Transverse colon (tissue), 4 donors: ENCODE data around the gene MTHFD1L. TPM values are rescaled to one million over a fixed set of nuclear protein-coding genes. Genes with fewer than 3 reads are reported as not detected.
"Not testable (repeated sequence)": the region's sequence is repeated elsewhere in the genome, so short reads cannot be mapped to it uniquely, and the experiment has no call there.

Source experiments
- DNase-seq: peaks from one replicate; pipeline ENCODE4 v3.0.0-alpha.2; 2019
- H3K27ac ChIP-seq, 4 donors: fragments of 200-600 bp; sonication (generic); 2 replicates each; pipeline ENCODE4 v1.5.1; 2016 to 2018; ENCODE audit warnings: inconsistent platforms in 4 of 4
- H3K27me3 ChIP-seq: fragments of 200-600 bp; sonication (generic); 2 replicates; pipeline ENCODE4 v1.5.1; 2017; ENCODE audit warnings: inconsistent platforms
- H3K36me3 ChIP-seq, 4 donors: fragments of 200-600 bp; sonication (generic); 2 replicates each; pipeline ENCODE4 v1.5.1; 2017 to 2019; ENCODE audit warnings: inconsistent platforms in 4 of 4
- H3K4me1 ChIP-seq, 4 donors: fragments of 200-600 bp; sonication (generic); 2 replicates each; pipeline ENCODE4 v1.5.1; 2017 to 2020; ENCODE audit warnings: inconsistent platforms in 4 of 4
- H3K4me3 ChIP-seq, 4 donors: fragments of 200-600 bp; sonication (generic); 1 replicate in 1 of 4; 2 replicates in 3 of 4; pipeline versions ENCODE4 v1.5.1 to v1.6.1; 2017 to 2019; ENCODE audit warnings: inconsistent platforms in 4 of 4
- H3K9me3 ChIP-seq, 2 donors: fragments of 200-600 bp; sonication (generic); 2 replicates each; pipeline ENCODE4 v1.5.1; 2017 to 2019; ENCODE audit warnings: inconsistent platforms in 2 of 2
- CTCF ChIP-seq, 5 experiments: fragments of 200-600 bp in 3 of 5; fragments of 450-650 bp in 2 of 5; sonication (generic) in 3 of 5; IDR thresholded peaks; 1 replicate in 2 of 5; 2 replicates in 3 of 5; pipeline ENCODE4 v1.5.1; 2016 to 2017; ENCODE audit warnings: antibody characterized with exemption in 5 of 5, inconsistent platforms in 3 of 5, mild to moderate bottlenecking in 2 of 5, moderate library complexity in 1 of 5
- EP300 ChIP-seq: sonication (generic); formaldehyde crosslinking; IDR thresholded peaks from one replicate; pipeline ENCODE4 v1.6.1; 2017; ENCODE audit warnings: antibody characterized with exemption, low read depth
- POLR2A ChIP-seq: fragments of 450-650 bp; IDR thresholded peaks from one replicate; pipeline ENCODE4 v1.6.1; 2016; ENCODE audit warnings: antibody characterized with exemption, mild to moderate bottlenecking, moderate library complexity
- POLR2AphosphoS5 ChIP-seq, 3 donors: sonication (generic); formaldehyde crosslinking; IDR thresholded peaks; one replicate each; pipeline ENCODE4 v1.6.1; 2016; ENCODE audit warnings: antibody characterized with exemption in 3 of 3
- WGBS, 2 donors: methylation state at CpG; one replicate each; pipeline ENCODE4 v1.1.5; 2018; ENCODE audit warnings: low coverage in 1 of 2; 5-methylcytosine and 5-hydroxymethylcytosine counted together
- in situ Hi-C, 4 donors: fragments of 200-750 bp; cut with MboI; loops; one replicate each; pipeline versions ENCODE4 v1.15.0 to v1.15.1; 2017; ENCODE audit warnings: low sequenced_read_pairs in 3 of 4, low pct_ligation_motif_present in 1 of 4, low pct_unique_long_range_greater_than_20kb in 1 of 4
- intact Hi-C: fragments of 100-400 bp; cut with DNase I; formaldehyde crosslinking; loops from one replicate; pipeline ENCODE4 v1.15.1; 2023; ENCODE audit warnings: low total_unique reads
- total RNA-seq, 4 donors: library from RNA; depleted of rRNA; stranded (reverse); fragments of >200 nt; gene quantifications; one replicate each; pipeline ENCODE4 v1.1.0, GENCODE V29; 2016

Gene MTHFD1L
- total RNA-seq, 4 donors from 2014 or later, result 0.82 to 10.1 (median 5.4) TPM

DNA sequence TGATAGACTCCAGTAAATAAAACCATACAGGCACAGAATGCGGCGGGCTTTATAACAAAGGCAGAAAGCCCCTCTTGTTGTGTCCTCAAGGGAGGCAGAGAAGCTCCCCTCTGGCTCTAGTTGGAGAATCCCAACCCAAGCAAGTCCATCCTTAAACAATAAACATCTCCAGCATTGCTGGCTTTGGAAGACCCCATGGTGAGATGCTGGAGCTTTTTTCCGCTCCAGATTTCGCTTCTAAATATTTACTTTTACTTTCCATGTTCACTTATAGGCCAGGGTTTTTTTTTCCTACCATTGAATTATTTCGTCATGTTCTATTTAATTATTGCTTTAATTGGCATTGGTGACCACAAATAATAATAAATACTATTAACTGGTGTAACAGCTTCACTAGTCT lies 176.2 kb downstream of the MTHFD1L start:
- Histone ChIP-seq H3K36me3 (no peaks in the 10 kb centered on the region), H3K4me3 (no peak overlapping the region), H3K27me3 (no peaks in the 10 kb centered on the region), H3K4me1 (peaks cover 0 to 25% (median 20%) of the 10 kb centered on the region in 4 donors), H3K27ac (peak overlapping the region; percentile 68 to 86 (median 77)), H3K9me3 (no peaks in the 10 kb centered on the region)
- WGBS, 2 donors, result 83 to 86% methylated on average over 5 of the region's 5 CpGs
- no peak for TF ChIP-seq EP300
- TF ChIP-seq POLR2AphosphoS5 (IDR thresholded peaks at IDR 0.05), result no peak
- no peak for DNase-seq
- in situ Hi-C loops (no loop called here), intact Hi-C loops (loop anchor here (10.0 kb wide), 1 partner anchor 203 kb away; no protein-coding TSS in a partner anchor)

DNA sequence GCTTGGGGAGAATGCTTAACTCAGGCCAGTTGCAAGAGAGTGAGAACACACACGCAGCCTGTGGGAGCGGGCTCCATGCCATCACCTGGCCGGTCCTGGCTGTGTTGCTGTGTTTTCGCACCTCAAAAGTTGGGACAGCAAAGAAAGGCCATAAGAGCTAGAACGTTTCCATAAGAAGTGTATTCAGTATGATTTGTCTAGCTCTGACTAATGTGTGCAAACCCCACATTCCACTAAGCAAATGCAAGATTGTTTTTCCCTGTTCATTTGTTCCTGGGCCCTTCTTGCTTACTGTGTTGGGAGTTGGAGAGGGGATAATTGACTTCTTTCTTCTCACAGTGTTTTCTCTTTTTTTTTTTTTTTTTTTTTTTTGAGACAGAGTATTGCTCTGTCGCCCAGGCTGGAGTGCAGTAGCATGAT lies 177.4 kb downstream of the MTHFD1L start:
- H3K36me3 ChIP-seq, DNase-seq, in situ Hi-C loops, H3K27me3 ChIP-seq, H3K4me3 ChIP-seq, H3K9me3 ChIP-seq: not testable (repeated sequence)
- Histone ChIP-seq H3K27ac (peak overlapping the region; percentile 21 to 86 (median 74)), H3K4me1 (peaks cover 0 to 25% (median 18%) of the 10 kb centered on the region in 4 donors)
- WGBS, 2 donors, result 50 to 87% methylated on average over 1 to 6 of the region's 6 CpGs
- intact Hi-C loops, result loop anchor here (10.0 kb wide), 1 partner anchor 202 kb away; no protein-coding TSS in a partner anchor

GRCh38 chr6:151043944-151044343 lies 178.4 kb downstream of the MTHFD1L start:
- Histone ChIP-seq H3K36me3 (no peaks in the 10 kb centered on the region), H3K4me3 (no peak overlapping the region), H3K27me3 (no peaks in the 10 kb centered on the region), H3K9me3 (no peaks in the 10 kb centered on the region), H3K4me1 (peaks cover 0 to 25% (median 18%) of the 10 kb centered on the region in 4 donors), H3K27ac (peak overlapping the region; percentile 78 to 86 (median 82))
- intact Hi-C loops, result loop anchor here (10.0 kb wide), 1 partner anchor 201 kb away; no protein-coding TSS in a partner anchor
- DNase-seq, result no peak
- in situ Hi-C loops, result no loop called here
- TF ChIP-seq EP300 (no peak), CTCF (IDR thresholded peaks at IDR 0.05) (no peak), POLR2AphosphoS5 (IDR thresholded peaks at IDR 0.05) (no peak), POLR2A (no peak)
- WGBS, 2 donors, result 84 to 88% methylated on average over 1 to 4 of the region's 4 CpGs

DNA sequence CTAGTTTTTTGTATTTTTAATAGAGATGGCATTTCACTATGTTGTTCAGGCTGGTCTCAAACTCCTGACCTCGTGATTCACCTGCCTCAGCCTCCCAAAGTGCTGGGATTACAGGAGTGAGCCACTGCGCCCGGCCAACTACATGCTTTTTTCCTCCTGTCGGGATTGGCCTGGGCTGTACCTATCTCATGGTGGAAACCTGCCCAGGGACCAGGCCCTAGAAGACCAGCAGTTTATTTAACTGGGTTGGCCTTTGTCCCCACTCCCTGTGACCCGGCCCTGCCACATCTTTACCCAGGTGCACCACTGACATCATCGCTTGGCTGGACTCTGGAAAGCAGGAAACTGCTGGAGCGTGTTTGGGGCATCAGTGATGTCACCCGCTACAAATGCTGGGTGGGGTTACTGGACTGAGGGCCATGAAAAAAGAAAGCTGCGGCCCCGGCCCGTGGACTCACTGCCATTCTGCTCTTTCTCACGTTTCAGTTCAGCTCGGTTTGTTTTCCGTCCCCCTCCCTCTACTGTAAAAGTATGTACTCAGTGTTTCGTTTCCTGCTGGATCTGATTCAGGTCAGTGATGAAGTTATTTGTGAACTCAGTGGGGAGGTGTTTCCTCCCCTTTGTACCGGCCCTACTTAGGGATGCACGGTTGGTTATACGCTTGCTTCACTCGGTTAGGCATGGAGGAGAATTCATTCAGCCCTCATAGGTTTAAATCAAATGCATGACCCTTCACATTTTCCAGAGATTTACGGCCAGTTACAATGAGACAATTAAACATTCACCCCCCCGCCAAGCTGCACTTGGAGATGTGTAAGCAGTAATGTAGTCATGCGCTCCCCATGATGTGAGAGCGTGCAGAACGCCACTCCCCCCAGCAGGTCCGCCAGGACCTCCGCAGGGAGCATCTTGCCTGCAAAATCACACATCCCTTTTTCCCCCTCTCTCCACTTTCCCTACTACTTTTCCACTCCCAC lies 179.3 kb downstream of the MTHFD1L start:
- WGBS, 2 donors, result 35 to 44% methylated on average over 10 to 26 of the region's 26 CpGs
- Histone ChIP-seq H3K9me3 (no peaks in the 10 kb centered on the region), H3K27ac (peak overlapping the region; percentile 78 to 86 (median 82)), H3K36me3 (no peaks in the 10 kb centered on the region), H3K27me3 (no peaks in the 10 kb centered on the region), H3K4me3 (peak overlapping the region in 3 of 4 donors; percentile 4 to 33 (median 11)), H3K4me1 (peaks cover 0 to 25% (median 18%) of the 10 kb centered on the region in 4 donors)
- intact Hi-C loops (loop anchor here (10.0 kb wide), 1 partner anchor 200 kb away; no protein-coding TSS in a partner anchor), in situ Hi-C loops (no loop called here)
- TF ChIP-seq POLR2A (peak; percentile 40), EP300 (peak; percentile 41), POLR2AphosphoS5 (IDR thresholded peaks at IDR 0.05) (peak in 2 of 3 donors; percentile 44 to 52), CTCF (IDR thresholded peaks at IDR 0.05) (no peak)
- peak; percentile 87 for DNase-seq
